ELR (cell line): Measurements from ENCODE around the gene SPRY2.
"Not testable (repeated sequence)": the region's sequence is repeated elsewhere in the genome, so short reads cannot be mapped to it uniquely, and the experiment has no call there.

Experiments
- DNase-seq: peaks from one replicate; pipeline ENCODE4 v3.0.0-alpha.2; 2015; ENCODE audit warnings: low read depth

The SPRY2 gene

GRCh38 chr13:80341101-80341755 lies at the start of gene SPRY2:
Gene SPRY2 (minus strand): TSS chr13:80341126. CDS start chr13:80337705, 3,421 bp downstream.
- DNase-seq = peak; percentile 98

- no peak for DNase-seq
These were observed 49.4 kb upstream of the SPRY2 start for GRCh38 chr13:80390338-80390737.

- DNase-seq = no peak
These were observed 48.4 kb upstream of the SPRY2 start for GRCh38 chr13:80389073-80390038.

GRCh38 chr13:80388506-80388905 lies 47.6 kb upstream of the SPRY2 start:
- no peak for DNase-seq

GRCh38 chr13:80386592-80386991 lies 45.7 kb upstream of the SPRY2 start:
- no peak for DNase-seq

GRCh38 chr13:80386002-80386401 lies 45.1 kb upstream of the SPRY2 start:
- no peak for DNase-seq

- no peak for DNase-seq
These were observed 41.6 kb upstream of the SPRY2 start for GRCh38 chr13:80382576-80382975.

- peak; percentile 89 for DNase-seq
These were observed 38.3 kb upstream of the SPRY2 start for GRCh38 chr13:80379245-80379644.

- no peak for DNase-seq
These were observed 35.6 kb upstream of the SPRY2 start for GRCh38 chr13:80376554-80376953.

- no peak for DNase-seq
These were observed 34.0 kb upstream of the SPRY2 start for GRCh38 chr13:80374901-80375300.

GRCh38 chr13:80374444-80374843 lies 33.5 kb upstream of the SPRY2 start:
- no peak for DNase-seq

- DNase-seq = no peak
These were observed 31.0 kb upstream of the SPRY2 start for GRCh38 chr13:80371840-80372509.

GRCh38 chr13:80367473-80367872 lies 26.5 kb upstream of the SPRY2 start:
- no peak for DNase-seq

- peak; percentile 62 for DNase-seq
These were observed 23.1 kb upstream of the SPRY2 start for GRCh38 chr13:80363890-80364503.

GRCh38 chr13:80362481-80362880 lies 21.6 kb upstream of the SPRY2 start:
- no peak for DNase-seq

GRCh38 chr13:80361883-80362327 lies 21.0 kb upstream of the SPRY2 start:
- DNase-seq = peak; percentile 13

- DNase-seq = no peak
These were observed 20.4 kb upstream of the SPRY2 start for GRCh38 chr13:80361298-80361697.

GRCh38 chr13:80360453-80360800 lies 19.5 kb upstream of the SPRY2 start:
- DNase-seq = no peak

GRCh38 chr13:80359778-80360452 lies 19.0 kb upstream of the SPRY2 start:
- no peak for DNase-seq

- DNase-seq = no peak
These were observed 18.5 kb upstream of the SPRY2 start for GRCh38 chr13:80359414-80359777.

GRCh38 chr13:80355496-80356094 lies 14.7 kb upstream of the SPRY2 start:
- not testable (repeated sequence) for DNase-seq
